Mucosa of gallbladder (tissue), 1 donor: ENCODE measurements around the gene NTNG1. TPM values are rescaled to one million over a fixed set of nuclear protein-coding genes. Genes with fewer than 3 reads are reported as not detected.

Experiments used
- DNase-seq: peaks from one replicate; pipeline ENCODE4 v3.0.0-alpha.2; 2020; ENCODE audit warnings: low spot score
- total RNA-seq: library from RNA; stranded (reverse); gene quantifications from one replicate; pipeline ENCODE4 v1.2.1, GENCODE V29; 2021
- donor health status: DM: no; HTN: no; CAD: no.

Gene NTNG1
- total RNA-seq, 1 donor from 2014 or later: 1.6 TPM

DNA sequence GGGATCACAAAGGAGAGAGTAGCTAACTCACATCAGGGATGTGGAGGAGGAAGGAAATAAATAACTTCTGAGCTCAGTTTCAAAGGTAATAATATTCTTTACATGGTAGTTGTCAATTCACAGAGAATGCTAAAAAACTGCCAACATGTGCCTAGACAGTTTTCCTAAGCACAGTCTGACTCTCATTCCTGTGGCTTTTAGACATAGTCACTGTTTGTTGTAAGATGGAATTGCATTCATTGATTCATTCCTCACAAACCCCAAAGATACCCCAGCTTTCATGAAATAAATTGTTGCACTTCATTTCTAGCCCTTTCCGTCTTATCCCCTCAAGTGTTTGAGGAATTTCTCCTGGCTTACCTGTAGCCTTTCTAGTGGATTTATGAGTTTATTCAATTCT lies 263.9 kb downstream of the NTNG1 start:
- DNase-seq: no peak

DNA sequence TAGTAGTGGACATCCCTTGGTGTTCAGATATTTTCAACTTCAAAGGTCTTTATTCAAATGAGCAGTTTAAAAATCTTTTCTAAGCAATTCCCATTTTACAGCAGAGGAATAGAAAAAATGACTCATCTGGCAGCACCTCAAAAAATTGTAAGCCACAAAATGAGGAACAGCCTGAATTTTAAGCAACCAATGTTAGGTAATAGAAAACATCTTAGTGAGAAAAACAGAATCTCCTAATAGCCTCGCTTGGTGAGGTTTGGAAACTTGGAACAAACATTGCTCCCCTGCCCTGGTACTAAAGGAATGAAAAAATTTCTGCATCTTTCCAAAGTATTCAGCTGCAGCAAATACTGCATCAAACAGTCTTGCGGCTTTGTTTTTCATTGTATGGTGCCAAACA lies 264.4 kb downstream of the NTNG1 start:
- DNase-seq: no peak

- no peak for DNase-seq
These were observed 266.2 kb downstream of the NTNG1 start for GRCh38 chr1:107407011-107407410.

DNA sequence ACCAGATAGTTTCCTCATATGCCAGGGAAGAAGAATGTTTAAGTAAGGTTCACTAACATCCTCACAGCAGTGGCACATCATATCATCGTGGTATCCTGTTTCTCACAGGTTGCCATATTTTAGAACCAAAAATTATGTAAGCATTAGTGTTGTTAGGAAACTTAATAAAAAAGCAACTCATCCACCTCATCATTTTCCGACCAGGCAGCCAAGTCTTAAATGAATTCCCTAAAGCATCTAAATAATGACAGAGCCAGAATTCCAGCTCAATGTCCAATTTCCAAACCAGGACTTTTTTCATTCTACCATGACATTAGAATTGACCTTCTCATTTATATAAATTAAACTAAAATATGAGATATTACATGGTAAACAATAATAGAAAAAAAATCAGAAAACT lies 272.7 kb downstream of the NTNG1 start:
- DNase-seq: no peak

DNA sequence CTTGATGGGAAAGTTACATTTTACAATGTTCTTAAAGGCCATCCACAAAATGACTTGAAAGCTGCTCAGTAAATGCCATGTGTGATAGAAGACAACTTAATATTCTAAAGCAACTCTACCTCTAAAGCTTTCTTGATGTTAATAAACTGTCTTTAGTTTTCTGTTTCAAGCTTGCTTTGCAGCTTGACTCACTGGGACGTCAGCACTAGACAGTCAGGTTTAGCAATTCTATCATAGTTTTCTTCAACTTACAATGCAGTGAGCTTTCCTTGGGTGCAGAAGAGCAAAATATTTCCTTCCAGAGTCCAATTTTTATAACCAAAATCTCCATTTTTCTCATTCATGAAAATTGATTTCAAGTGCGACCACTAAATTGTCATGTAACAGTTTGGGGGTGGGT lies 273.1 kb downstream of the NTNG1 start:
- DNase-seq: no peak

DNA sequence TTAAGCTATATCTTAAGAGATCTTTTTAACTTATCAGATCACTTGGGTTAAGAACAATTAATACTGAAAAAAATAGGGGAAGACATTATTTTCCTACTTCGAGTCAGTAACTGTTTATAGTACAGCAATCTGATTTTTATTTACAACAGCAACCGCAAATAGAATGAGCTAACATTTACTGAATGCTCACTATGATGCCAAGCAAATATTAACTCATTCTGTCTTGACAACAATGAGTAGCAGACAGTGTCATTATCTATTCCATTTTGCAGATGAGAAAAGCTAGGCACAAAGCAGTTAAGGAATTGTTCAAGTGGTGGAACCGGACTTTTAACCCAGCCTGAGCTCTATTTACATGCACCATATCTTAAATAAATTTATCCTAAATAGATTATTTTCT lies 273.7 kb downstream of the NTNG1 start:
- DNase-seq: no peak

DNA sequence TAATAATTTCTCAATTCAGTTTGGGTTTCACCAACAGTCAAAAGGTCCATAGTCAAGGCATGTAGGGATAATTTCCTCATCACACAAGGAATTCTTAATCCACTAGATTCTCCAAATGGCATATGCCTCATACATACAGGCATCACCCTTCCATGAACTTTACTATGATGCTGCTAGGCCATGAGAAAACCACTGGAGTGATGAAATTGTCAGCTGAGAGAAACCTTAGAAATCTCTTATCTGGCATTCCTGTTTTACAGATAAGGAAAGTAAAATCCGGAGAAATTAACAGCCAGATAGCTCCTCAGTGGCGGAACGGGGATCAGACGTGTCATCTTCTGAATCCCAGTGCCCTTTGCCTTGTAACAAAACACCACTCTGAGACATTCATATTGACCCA lies 274.4 kb downstream of the NTNG1 start:
- no peak for DNase-seq

GRCh38 chr1:107419003-107419402 lies 278.2 kb downstream of the NTNG1 start:
- no peak for DNase-seq

GRCh38 chr1:107422901-107423300 lies 282.1 kb downstream of the NTNG1 start:
- no peak for DNase-seq

GRCh38 chr1:107430540-107431228 lies 289.8 kb downstream of the NTNG1 start:
- peak; percentile 76 for DNase-seq

GRCh38 chr1:107432108-107432507 lies 291.3 kb downstream of the NTNG1 start:
- no peak for DNase-seq

GRCh38 chr1:107433068-107433467 lies 292.2 kb downstream of the NTNG1 start:
- DNase-seq: no peak

- no peak for DNase-seq
These were observed 293.0 kb downstream of the NTNG1 start for GRCh38 chr1:107433635-107434360.

DNA sequence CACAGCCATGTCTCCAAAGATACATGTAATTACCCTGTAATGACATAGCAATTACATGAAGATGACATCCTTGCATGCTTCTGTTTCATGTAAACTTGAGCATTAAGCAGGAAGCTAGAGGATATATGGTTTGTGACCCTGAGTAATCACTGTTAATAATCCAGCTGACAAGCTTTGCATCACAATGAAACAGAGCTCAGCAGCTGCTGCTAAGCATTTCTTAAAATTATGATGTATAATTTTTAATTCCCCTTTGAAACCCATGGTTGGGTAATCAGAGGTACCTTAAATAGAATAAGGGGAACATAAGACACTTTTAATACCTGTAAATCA lies 293.5 kb downstream of the NTNG1 start:
- no peak for DNase-seq

DNA sequence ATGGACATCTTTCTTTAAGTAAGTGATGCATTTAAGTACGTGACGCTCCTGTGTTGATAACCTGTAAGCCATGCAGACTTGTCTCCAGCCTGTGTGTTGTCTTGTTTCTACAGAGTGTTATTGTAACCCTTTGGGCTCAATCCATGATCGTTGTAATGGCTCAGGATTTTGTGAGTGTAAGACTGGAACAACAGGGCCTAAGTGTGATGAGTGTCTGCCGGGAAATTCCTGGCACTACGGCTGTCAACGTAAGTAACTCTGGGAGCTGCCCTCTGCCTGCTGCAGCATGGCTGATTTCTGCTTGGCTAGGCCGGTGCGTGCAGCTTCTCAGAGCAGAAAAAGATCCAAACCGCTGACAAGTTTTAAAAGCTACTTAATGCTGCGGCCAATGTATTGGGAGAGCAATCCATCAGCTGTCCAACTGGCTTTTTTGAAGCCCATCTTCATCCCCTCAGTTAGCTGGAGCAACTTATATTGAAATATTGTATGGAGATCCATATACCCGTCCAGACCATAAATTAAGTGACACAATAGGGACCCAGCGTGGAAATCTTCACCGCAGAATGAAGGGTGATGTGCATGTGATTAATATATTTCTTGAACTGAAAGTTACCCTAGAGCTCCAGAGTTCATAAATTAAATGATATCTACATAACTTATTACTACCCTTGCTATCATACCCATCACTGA lies 295.9 kb downstream of the NTNG1 start:
- no peak for DNase-seq

DNA sequence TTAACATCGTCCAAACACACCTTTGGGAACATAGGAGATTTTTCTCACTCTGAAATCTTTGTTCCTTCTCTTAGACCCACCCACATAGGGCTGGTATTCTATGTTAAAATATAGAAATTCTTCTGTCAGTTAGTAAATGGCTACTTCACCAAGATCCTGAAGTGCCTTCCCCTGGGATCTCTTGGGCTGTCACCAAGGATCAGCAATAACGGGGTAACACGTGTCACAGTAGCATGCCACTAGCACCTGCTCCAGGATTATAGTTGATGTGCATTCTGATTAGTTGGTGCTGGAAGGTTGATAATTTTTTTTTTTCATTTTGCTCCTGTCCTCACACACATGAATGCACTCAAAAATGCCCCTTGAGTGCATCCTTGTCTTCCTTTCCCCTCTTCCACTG lies 298.7 kb downstream of the NTNG1 start:
- DNase-seq: no peak

DNA sequence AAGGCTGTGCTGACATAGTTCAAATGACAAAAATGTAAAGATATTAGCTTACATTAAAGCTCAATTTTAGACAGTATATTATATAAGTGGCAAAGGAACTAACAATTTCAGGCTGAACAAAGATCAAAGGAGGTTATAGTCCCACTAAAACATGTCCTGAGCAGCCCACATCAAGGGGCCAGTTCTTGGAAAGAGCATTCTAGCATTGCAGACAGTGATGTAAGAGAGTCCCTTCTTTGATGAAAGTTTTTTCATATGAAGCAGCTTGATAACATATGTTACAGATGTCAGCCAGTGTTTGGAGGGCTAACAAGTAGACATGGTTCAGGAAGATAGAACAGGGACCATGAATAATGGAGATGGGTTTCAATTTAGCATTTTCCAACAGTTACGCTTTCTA lies 301.7 kb downstream of the NTNG1 start:
- no peak for DNase-seq

DNA sequence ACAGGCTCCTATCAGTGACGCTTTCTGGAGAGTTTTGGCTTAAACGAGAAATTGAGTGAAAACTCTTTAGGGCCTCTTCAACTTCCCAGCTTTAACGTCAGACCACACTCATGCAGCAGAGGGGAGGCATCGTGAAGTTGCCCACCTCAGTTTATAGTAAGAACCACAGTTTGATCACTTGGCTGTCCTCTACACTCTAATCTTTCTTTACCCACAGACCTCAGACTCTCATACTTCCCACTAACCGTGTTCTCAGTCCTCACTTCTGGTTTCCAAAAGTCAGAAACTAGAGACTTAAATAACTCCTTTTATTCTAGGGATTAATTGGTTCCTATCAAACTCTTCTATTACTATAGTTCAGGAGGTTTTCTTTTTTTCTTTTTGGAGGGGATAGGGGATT lies 302.2 kb downstream of the NTNG1 start:
- DNase-seq: no peak

GRCh38 chr1:107443860-107444259 lies 303.0 kb downstream of the NTNG1 start:
- no peak for DNase-seq

DNA sequence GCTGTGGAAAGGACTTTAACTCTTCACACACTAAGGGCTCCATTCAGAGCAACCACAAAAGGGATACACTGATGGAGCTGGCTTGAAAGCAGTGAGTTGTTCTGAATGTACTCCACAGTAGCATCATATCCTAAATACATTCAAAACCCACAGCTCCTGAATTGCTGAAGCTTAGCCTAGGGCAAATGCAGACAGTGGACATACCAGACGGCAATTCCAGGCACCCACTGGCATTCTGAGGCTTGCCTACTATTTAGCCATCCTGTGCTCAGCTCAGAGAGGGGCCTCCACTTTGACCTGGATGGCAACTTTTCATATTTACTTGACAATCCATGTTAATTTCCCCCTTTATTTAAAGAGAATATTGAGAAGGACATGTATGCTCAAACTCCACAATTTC lies 303.5 kb downstream of the NTNG1 start:
- DNase-seq: no peak

DNA sequence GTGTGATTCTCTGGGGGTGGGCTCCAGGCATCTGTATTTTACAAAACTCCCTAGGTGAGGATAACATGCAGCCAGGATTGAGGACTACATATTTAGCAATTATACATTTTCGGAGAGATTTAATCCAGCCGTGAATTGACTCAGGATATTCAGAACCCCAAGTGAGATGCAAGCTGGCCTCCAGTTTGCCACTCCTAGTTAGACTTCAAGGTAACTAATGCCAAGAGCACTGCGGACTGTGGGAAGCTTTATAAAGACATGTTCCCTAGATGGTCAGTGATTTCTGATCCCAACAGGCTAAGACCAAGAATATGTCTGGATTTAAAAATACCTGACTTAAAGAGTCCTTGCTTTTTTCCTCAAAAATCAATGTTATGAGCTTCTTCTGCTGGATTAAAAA lies 308.5 kb downstream of the NTNG1 start:
- no peak for DNase-seq

DNA sequence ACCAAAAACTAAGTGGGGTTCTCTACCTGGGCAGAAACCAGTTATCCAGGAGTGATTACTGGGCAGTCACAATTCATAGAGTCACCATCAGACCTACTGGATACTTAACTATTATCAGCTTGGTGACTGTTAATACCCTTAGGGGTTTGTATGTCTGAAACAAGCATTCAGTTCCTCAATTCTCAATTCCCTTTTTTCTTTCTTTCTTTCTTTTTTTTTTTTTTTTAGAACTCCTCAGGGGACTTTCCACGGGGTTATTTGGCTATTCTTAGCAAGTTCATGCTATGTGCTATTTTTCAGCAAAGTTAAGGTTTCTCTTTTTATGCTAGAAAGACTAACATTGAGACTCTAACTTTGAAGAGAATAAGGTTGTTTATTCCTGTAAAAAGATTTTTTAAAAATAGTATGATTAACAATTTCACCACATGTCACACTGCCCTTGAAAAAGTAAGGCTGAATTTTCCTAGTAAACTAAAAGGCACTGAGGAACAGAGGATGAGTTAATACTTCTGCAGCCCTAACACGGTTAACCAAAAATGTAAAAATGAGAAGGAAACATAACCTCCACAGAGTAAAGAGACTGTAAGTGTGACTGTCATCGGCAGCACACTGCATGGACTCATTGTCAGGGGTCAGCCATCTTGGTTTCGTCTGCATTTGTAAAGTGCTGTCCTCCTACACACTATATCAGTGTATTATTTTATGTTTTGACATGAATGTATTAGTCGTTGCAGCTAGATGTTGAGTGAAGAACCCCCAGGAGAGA lies 310.2 kb downstream of the NTNG1 start:
- no peak for DNase-seq
